Measurements from ENCODE around the gene NEURL1B.

Gene NEURL1B

DNA sequence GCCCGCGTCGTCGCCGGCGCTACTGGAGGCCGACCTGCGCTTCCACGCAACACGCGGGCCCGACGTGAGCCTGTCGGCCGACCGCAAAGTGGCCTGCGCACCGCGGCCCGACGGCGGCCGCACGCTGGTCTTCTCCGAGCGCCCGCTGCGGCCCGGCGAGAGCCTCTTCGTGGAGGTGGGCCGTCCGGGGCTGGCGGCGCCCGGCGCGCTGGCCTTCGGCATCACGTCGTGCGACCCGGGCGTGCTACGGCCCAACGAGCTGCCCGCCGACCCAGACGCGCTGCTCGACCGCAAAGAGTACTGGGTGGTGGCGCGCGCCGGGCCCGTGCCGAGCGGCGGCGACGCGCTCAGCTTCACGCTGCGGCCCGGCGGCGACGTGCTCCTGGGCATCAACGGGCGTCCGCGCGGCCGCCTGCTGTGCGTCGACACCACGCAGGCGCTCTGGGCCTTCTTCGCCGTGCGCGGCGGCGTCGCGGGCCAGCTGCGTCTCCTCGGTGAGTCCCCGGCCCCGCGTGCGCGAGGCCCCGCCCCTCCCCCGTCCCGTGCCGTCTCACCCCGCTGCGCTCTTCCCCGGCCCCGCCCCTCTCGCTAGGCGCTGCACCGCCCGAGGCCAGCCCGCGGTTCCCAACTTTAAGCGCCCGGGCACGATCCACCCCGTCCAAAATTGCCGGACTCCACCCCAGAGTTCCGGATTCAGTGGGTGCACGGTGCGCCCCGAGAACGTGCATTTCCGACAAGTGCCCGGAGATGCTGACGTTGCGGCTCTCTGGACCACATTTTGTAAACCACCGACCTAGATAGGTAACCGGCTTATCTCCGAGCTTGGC lies 42.8 kb downstream of the NEURL1B start:
- TF ChIP-seq, protein P1, sequence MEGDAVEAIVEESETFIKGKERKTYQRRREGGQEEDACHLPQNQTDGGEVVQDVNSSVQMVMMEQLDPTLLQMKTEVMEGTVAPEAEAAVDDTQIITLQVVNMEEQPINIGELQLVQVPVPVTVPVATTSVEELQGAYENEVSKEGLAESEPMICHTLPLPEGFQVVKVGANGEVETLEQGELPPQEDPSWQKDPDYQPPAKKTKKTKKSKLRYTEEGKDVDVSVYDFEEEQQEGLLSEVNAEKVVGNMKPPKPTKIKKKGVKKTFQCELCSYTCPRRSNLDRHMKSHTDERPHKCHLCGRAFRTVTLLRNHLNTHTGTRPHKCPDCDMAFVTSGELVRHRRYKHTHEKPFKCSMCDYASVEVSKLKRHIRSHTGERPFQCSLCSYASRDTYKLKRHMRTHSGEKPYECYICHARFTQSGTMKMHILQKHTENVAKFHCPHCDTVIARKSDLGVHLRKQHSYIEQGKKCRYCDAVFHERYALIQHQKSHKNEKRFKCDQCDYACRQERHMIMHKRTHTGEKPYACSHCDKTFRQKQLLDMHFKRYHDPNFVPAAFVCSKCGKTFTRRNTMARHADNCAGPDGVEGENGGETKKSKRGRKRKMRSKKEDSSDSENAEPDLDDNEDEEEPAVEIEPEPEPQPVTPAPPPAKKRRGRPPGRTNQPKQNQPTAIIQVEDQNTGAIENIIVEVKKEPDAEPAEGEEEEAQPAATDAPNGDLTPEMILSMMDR (conservative IDR thresholded peaks at IDR 0.05; ENCODE audit: low read depth, low read length), result no peak
- DNase-seq (ENCODE audit: low read depth), result no peak
- peak overlapping the region; percentile 19 for H3K4me3 ChIP-seq (ENCODE audit: low read length)

DNA sequence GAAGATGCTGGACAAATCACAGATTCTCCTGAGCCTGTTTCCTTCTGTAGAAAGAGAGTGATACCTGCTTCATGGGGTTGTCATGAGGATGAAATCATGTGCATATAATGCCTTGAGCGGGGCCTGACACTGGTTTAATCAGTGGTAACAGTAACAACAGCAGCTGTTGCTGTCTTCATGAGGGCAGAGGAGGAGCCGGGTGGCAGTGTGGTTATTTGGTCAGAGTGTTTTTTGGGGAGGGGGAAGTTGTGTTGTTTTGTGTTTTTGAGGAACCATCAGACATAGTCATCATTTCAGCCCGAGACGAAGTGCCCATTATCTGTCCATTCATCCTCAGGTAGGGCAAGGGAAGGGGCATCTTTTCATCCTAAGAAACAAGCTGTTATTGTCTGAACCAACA lies 44.0 kb downstream of the NEURL1B start:
- TF ChIP-seq, protein P1 (conservative IDR thresholded peaks at IDR 0.05; ENCODE audit: low read depth, low read length), result no peak
- no peak for DNase-seq (ENCODE audit: low read depth)

DNA sequence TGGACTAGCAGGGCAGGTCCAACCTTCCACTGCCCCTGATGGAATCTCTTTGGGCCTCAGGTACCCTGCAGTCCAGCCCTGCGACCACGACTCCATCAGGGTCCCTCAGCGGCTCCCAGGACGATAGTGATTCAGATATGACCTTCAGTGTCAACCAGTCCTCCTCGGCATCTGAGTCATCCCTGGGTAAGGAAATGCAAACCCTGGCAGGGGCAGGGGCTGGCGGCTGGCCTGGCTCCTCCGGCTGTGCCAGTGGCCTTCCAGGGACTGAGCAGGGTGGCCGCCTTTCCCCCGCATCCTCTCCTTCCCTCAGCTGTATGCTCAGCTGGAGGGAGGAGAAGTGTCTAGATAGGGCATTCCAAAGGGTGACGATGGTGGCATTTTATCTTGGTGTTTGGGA lies 45.0 kb downstream of the NEURL1B start:
- H3K4me3 ChIP-seq (ENCODE audit: low read length), result no peak overlapping the region
- DNase-seq (ENCODE audit: low read depth), result no peak
- TF ChIP-seq, protein P1 (conservative IDR thresholded peaks at IDR 0.05; ENCODE audit: low read depth, low read length), result no peak

More for the DNA sequence above, 44.0 kb downstream of the NEURL1B start:
- no peak overlapping the region for H3K4me3 ChIP-seq (ENCODE audit: low read length)

DNA sequence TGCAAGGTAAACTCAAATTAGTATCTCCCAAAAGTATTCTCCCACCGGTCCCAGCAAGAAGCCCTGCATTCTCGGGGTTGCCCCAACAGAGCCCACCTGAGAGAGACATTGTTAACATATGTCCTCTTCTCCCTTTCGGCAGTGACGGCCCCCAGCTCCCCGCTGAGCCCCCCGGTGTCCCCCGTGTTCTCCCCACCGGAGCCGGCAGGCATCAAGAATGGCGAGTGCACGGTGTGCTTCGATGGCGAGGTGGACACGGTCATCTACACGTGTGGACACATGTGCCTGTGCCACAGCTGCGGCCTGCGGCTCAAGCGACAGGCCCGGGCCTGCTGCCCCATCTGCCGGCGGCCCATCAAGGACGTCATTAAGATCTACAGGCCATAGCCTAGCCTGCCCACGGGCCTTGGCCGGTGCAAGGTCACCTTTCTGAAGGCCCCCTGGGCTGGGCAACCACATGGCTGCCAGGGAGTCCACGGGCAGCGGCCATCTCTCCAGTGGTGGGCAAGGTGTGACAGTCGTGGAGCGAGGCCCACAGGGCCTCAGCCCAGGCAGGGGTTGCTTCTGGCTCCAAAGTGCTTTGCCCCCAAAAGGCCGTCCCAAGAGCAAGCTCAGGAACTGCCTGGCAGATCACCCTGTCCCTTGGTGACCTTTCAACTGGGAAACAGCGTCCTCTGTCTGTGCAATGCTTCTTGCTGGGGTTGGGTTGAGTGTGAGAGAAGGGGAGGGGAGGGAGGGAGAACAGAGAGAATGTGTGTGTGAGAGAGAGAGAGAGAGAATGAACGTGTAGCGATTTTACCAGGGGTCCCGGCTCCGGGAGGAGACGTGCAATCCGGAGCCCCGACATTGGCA lies 45.7 kb downstream of the NEURL1B start:
- no peak overlapping the region for H3K4me3 ChIP-seq (ENCODE audit: low read length)
- TF ChIP-seq, protein P1 (conservative IDR thresholded peaks at IDR 0.05; ENCODE audit: low read depth, low read length), result no peak
- no peak for DNase-seq (ENCODE audit: low read depth)

DNA sequence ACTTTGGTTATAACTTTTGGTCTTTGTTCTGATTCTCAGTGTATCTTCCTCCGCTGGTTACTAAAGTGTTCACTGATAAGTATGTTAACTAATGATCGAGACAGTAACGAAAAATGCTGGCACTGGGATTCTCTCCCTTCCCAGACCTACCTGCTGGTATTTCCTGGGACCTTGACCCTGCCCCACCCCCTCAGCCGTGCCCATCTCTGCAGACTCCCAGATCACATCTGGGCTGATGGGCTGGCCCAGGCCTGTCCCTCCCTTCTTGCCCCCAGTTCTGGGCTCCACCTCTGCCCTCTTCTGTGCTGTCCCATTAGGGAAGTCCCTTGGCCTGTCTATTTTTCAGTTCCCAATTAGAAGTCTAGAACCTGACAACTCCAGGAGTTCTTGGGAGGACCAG lies 46.9 kb downstream of the NEURL1B start:
- TF ChIP-seq, protein P1 (conservative IDR thresholded peaks at IDR 0.05; ENCODE audit: low read depth, low read length), result no peak
- no peak for DNase-seq (ENCODE audit: low read depth)

DNA sequence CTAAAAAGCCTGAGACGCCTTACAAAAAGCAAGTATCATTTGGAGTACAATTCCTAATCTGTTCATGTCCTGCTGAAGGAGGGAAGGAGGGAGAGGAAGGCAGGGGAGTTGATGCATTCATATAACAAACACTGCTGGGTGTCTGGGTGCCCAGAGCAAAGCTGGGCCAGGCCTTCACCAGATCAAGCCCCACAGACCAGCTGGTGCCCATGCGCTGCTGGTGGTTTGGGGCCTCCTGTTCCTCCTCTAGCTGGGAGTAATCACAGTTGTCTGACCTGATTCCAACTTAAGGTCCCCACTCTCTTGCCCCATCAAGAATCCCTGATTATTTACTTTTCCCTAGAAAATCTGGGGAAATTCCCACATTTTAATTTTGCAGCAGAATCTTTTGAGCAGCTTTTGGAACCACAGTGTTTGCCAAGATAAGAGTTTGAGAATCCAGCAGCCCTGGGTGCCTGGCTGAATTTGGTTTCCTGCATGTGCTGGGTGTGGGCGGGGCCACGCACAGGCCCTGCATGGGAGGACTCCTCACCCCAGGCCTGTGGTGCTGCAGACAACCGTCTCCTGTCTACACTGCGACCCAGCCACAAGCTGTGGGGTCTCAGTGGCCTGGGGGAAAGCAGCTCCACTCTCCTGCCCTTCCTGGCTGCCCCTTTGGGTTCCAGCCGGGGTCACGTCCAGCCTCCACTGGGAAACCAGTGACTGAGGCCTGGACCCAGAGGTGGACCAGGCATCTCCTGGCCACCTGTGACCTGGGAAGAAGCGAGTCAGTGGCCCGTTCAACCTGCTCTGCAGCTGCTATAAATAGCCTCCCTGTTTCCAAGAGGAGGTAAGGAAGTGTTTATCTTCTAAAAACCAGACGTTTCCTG lies 47.5 kb downstream of the NEURL1B start:
- TF ChIP-seq, protein P1 (conservative IDR thresholded peaks at IDR 0.05; ENCODE audit: low read depth, low read length), result no peak
- no peak for DNase-seq (ENCODE audit: low read depth)
- H3K4me3 ChIP-seq (ENCODE audit: low read length), result no peak overlapping the region

More for the DNA sequence above, 46.9 kb downstream of the NEURL1B start:
- H3K4me3 ChIP-seq (ENCODE audit: low read length), result no peak overlapping the region
